ENCODE results near the gene CTTNBP2. TPM values are rescaled to one million over a fixed set of nuclear protein-coding genes. Genes with fewer than 3 reads are reported as not detected.

CTTNBP2 gene
- total RNA-seq, 6 experiments from 2014 or later = not detected

GRCh38 chr7:117771756-117772155 is 101.5 kb downstream of the CTTNBP2 start:
- Mint-ChIP-seq H3K36me3 (ENCODE audit: low read depth) (no peaks in the 10 kb centered on the region), H3K27me3 (ENCODE audit: insufficient read depth) (no peaks in the 10 kb centered on the region), H3K4me3 (no peak overlapping the region), H3K9me3 (peaks cover 24% of the 10 kb centered on the region), H3K27ac (no peak overlapping the region), H3K4me1 (ENCODE audit: low read depth) (no peaks in the 10 kb centered on the region)
- no peak for TF ChIP-seq CTCF (IDR thresholded peaks at IDR 0.05)
- DNase-seq = no peak

- no peak for DNase-seq
- Mint-ChIP-seq H3K27ac (no peak overlapping the region), H3K36me3 (ENCODE audit: low read depth) (no peaks in the 10 kb centered on the region), H3K9me3 (peaks cover 23% of the 10 kb centered on the region), H3K4me3 (no peak overlapping the region), H3K27me3 (ENCODE audit: insufficient read depth) (no peaks in the 10 kb centered on the region), H3K4me1 (ENCODE audit: low read depth) (no peaks in the 10 kb centered on the region)
- TF ChIP-seq CTCF (IDR thresholded peaks at IDR 0.05) = no peak
Measured at GRCh38 chr7:117769085-117769484, 104.2 kb downstream of the CTTNBP2 start.

- Mint-ChIP-seq H3K4me3 (no peak overlapping the region), H3K9me3 (peaks cover 27% of the 10 kb centered on the region), H3K36me3 (ENCODE audit: low read depth) (no peaks in the 10 kb centered on the region), H3K4me1 (ENCODE audit: low read depth) (no peaks in the 10 kb centered on the region), H3K27ac (no peak overlapping the region), H3K27me3 (ENCODE audit: insufficient read depth) (no peaks in the 10 kb centered on the region)
- no peak for TF ChIP-seq CTCF (IDR thresholded peaks at IDR 0.05)
- no peak for DNase-seq
Measured at GRCh38 chr7:117767951-117768350, 105.3 kb downstream of the CTTNBP2 start.

GRCh38 chr7:117766913-117767312 is 106.3 kb downstream of the CTTNBP2 start:
- Mint-ChIP-seq H3K27me3 (ENCODE audit: insufficient read depth) (no peaks in the 10 kb centered on the region), H3K4me3 (no peak overlapping the region), H3K9me3 (peaks cover 28% of the 10 kb centered on the region), H3K36me3 (ENCODE audit: low read depth) (no peaks in the 10 kb centered on the region), H3K4me1 (ENCODE audit: low read depth) (no peaks in the 10 kb centered on the region), H3K27ac (no peak overlapping the region)
- no peak for TF ChIP-seq CTCF (IDR thresholded peaks at IDR 0.05)
- DNase-seq = no peak

- Mint-ChIP-seq H3K27ac (no peak overlapping the region), H3K4me3 (no peak overlapping the region), H3K9me3 (peaks cover 14% of the 10 kb centered on the region), H3K27me3 (ENCODE audit: insufficient read depth) (no peaks in the 10 kb centered on the region), H3K36me3 (ENCODE audit: low read depth) (no peaks in the 10 kb centered on the region), H3K4me1 (ENCODE audit: low read depth) (no peaks in the 10 kb centered on the region)
- TF ChIP-seq CTCF (IDR thresholded peaks at IDR 0.05) = no peak
- no peak for DNase-seq
Measured at GRCh38 chr7:117764031-117764430, 109.2 kb downstream of the CTTNBP2 start.

GRCh38 chr7:117762055-117762454 is 111.2 kb downstream of the CTTNBP2 start:
- H3K9me3 Mint-ChIP-seq = peaks cover 11% of the 10 kb centered on the region
- H3K27ac Mint-ChIP-seq = no peak overlapping the region
- H3K4me1 Mint-ChIP-seq (ENCODE audit: low read depth) = no peaks in the 10 kb centered on the region
- no peak for DNase-seq
- no peaks in the 10 kb centered on the region for H3K27me3 Mint-ChIP-seq (ENCODE audit: insufficient read depth)
- H3K36me3 Mint-ChIP-seq (ENCODE audit: low read depth) = no peaks in the 10 kb centered on the region
- no peak overlapping the region for H3K4me3 Mint-ChIP-seq
- no peak for TF ChIP-seq CTCF (IDR thresholded peaks at IDR 0.05)
